ENCODE data around the gene PTPN13.
A peak's percentile ranks its signal among the peaks of the same experiment; 100 is the strongest.
"Not testable (repeated sequence)": the region's sequence is repeated elsewhere in the genome, so short reads cannot be mapped to it uniquely, and the experiment has no call there.

Gene PTPN13

GRCh38 chr4:86641516-86642090 lies 47.5 kb downstream of the PTPN13 start:
- no peak for DNase-seq

- DNase-seq: no peak
Measured at GRCh38 chr4:86644892-86645291, 50.8 kb downstream of the PTPN13 start.

- DNase-seq: no peak
Measured at GRCh38 chr4:86652332-86652932, 58.3 kb downstream of the PTPN13 start.

- no peak for DNase-seq
Measured at GRCh38 chr4:86653237-86653865, 59.2 kb downstream of the PTPN13 start.

- not testable (repeated sequence) for DNase-seq
Measured at GRCh38 chr4:86656781-86657180, 62.7 kb downstream of the PTPN13 start.

GRCh38 chr4:86657382-86657781 lies 63.3 kb downstream of the PTPN13 start:
- DNase-seq: no peak

GRCh38 chr4:86657910-86658309 lies 63.8 kb downstream of the PTPN13 start:
- DNase-seq: no peak

GRCh38 chr4:86660401-86660800 lies 66.3 kb downstream of the PTPN13 start:
- DNase-seq: no peak

- no peak for DNase-seq
Measured at GRCh38 chr4:86661006-86661405, 66.9 kb downstream of the PTPN13 start.

GRCh38 chr4:86661418-86661817 lies 67.3 kb downstream of the PTPN13 start:
- no peak for DNase-seq

- DNase-seq: no peak
Measured at GRCh38 chr4:86664959-86665358, 70.8 kb downstream of the PTPN13 start.

GRCh38 chr4:86670298-86670697 lies 76.2 kb downstream of the PTPN13 start:
- no peak for DNase-seq

GRCh38 chr4:86670756-86671155 lies 76.6 kb downstream of the PTPN13 start:
- DNase-seq: no peak

GRCh38 chr4:86675548-86675947 lies 81.4 kb downstream of the PTPN13 start:
- DNase-seq: no peak

- DNase-seq: no peak
Measured at GRCh38 chr4:86678796-86679195, 84.7 kb downstream of the PTPN13 start.

GRCh38 chr4:86679441-86679840 lies 85.3 kb downstream of the PTPN13 start:
- no peak for DNase-seq

GRCh38 chr4:86683167-86683566 lies 89.1 kb downstream of the PTPN13 start:
- DNase-seq: no peak

GRCh38 chr4:86683983-86684382 lies 89.9 kb downstream of the PTPN13 start:
- no peak for DNase-seq

- peak; percentile 17 for DNase-seq
Measured at GRCh38 chr4:86685401-86685800, 91.3 kb downstream of the PTPN13 start.

- DNase-seq: no peak
Measured at GRCh38 chr4:86686741-86687140, 92.6 kb downstream of the PTPN13 start.

GRCh38 chr4:86688026-86688425 lies 93.9 kb downstream of the PTPN13 start:
- DNase-seq: no peak

- DNase-seq: no peak
Measured at GRCh38 chr4:86704601-86705000, 110.5 kb downstream of the PTPN13 start.

GRCh38 chr4:86706923-86707597 lies 112.9 kb downstream of the PTPN13 start:
- no peak for DNase-seq

- DNase-seq: no peak
Measured at GRCh38 chr4:86717651-86718050, 123.5 kb downstream of the PTPN13 start.

Measured in NCI-H82 (cell line).